ENCODE measurements around the gene TMEM138. TPM values are rescaled to one million over a fixed set of nuclear protein-coding genes. Genes with fewer than 3 reads are reported as not detected.

Gene TMEM138
- total RNA-seq, 1 experiment from 2014 or later: 38.8 TPM

GRCh38 chr11:61332797-61333549, 29.2 kb upstream of the TMEM138 start, which contains the start of the genes DDB1 and TKFC (continued):
- TF ChIP-seq PRDM15 (CRISPR knock-in tag; IDR thresholded peaks at IDR 0.05) (peak; percentile 61), PREB (CRISPR knock-in tag; IDR thresholded peaks at IDR 0.05; ENCODE audit: borderline replicate concordance) (no peak), RORB (CRISPR knock-in tag; IDR thresholded peaks at IDR 0.05) (no peak), ZNF121 (CRISPR knock-in tag; IDR thresholded peaks at IDR 0.05) (no peak), FOXK1 (CRISPR knock-in tag; IDR thresholded peaks at IDR 0.05) (peak; percentile 71), ZNF138 (CRISPR knock-in tag; conservative IDR thresholded peaks at IDR 0.05) (no peak), TCF7 (CRISPR knock-in tag; IDR thresholded peaks at IDR 0.05; ENCODE audit: low read depth) (peak; percentile 6; the same call in 1 of the 2 replicates), NFATC4 (CRISPR knock-in tag; IDR thresholded peaks at IDR 0.05) (no peak), ZNF423 (CRISPR knock-in tag; IDR thresholded peaks at IDR 0.05) (no peak), ZNF281 (CRISPR knock-in tag; IDR thresholded peaks at IDR 0.05) (no peak), E2F1 (CRISPR knock-in tag; IDR thresholded peaks at IDR 0.05) (no peak), JAZF1 (CRISPR knock-in tag; IDR thresholded peaks at IDR 0.05) (no peak), NFE2L1 (CRISPR knock-in tag; IDR thresholded peaks at IDR 0.05) (peak; percentile 77), ZMAT4 (CRISPR knock-in tag; IDR thresholded peaks at IDR 0.05) (no peak), TEAD1 (CRISPR knock-in tag; IDR thresholded peaks at IDR 0.05) (peak; percentile 82), TEAD4 (CRISPR knock-in tag; IDR thresholded peaks at IDR 0.05) (no peak; the same call in 1 of the 2 replicates), CREM (CRISPR knock-in tag; IDR thresholded peaks at IDR 0.05) (peak; percentile 55; the same call in 1 of the 2 replicates), HMGA2 (CRISPR knock-in tag; IDR thresholded peaks at IDR 0.05) (no peak), CBFB (CRISPR knock-in tag; IDR thresholded peaks at IDR 0.05; ENCODE audit: low read depth) (peak; percentile 89; the same call in 1 of the 2 replicates), GTF2I (CRISPR knock-in tag; conservative IDR thresholded peaks at IDR 0.05) (no peak), ZBTB21 (CRISPR knock-in tag; IDR thresholded peaks at IDR 0.05; ENCODE audit: borderline replicate concordance) (no peak; the same call in 1 of the 2 replicates), ZNF396 (CRISPR knock-in tag; IDR thresholded peaks at IDR 0.05; ENCODE audit: borderline replicate concordance) (no peak), FOXP1 (CRISPR knock-in tag; IDR thresholded peaks at IDR 0.05; ENCODE audit: borderline replicate concordance) (peak; percentile 56; the same call in 1 of the 2 replicates)
- TF ChIP-seq, protein P1, sequence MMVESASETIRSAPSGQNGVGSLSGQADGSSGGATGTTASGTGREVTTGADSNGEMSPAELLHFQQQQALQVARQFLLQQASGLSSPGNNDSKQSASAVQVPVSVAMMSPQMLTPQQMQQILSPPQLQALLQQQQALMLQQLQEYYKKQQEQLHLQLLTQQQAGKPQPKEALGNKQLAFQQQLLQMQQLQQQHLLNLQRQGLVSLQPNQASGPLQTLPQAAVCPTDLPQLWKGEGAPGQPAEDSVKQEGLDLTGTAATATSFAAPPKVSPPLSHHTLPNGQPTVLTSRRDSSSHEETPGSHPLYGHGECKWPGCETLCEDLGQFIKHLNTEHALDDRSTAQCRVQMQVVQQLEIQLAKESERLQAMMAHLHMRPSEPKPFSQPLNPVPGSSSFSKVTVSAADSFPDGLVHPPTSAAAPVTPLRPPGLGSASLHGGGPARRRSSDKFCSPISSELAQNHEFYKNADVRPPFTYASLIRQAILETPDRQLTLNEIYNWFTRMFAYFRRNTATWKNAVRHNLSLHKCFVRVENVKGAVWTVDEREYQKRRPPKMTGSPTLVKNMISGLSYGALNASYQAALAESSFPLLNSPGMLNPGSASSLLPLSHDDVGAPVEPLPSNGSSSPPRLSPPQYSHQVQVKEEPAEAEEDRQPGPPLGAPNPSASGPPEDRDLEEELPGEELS (CRISPR knock-in tag; IDR thresholded peaks at IDR 0.05): peak; percentile 48; the same call in 1 of the 2 replicates
- TF ChIP-seq, protein P2, sequence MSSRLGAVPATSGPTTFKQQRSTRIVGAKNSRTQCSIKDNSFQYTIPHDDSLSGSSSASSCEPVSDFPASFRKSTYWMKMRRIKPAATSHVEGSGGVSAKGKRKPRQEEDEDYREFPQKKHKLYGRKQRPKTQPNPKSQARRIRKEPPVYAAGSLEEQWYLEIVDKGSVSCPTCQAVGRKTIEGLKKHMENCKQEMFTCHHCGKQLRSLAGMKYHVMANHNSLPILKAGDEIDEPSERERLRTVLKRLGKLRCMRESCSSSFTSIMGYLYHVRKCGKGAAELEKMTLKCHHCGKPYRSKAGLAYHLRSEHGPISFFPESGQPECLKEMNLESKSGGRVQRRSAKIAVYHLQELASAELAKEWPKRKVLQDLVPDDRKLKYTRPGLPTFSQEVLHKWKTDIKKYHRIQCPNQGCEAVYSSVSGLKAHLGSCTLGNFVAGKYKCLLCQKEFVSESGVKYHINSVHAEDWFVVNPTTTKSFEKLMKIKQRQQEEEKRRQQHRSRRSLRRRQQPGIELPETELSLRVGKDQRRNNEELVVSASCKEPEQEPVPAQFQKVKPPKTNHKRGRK (CRISPR knock-in tag; IDR thresholded peaks at IDR 0.05; ENCODE audit: borderline replicate concordance): no peak
